ENCODE results near the gene SCUBE2.

The SCUBE2 gene

DNA sequence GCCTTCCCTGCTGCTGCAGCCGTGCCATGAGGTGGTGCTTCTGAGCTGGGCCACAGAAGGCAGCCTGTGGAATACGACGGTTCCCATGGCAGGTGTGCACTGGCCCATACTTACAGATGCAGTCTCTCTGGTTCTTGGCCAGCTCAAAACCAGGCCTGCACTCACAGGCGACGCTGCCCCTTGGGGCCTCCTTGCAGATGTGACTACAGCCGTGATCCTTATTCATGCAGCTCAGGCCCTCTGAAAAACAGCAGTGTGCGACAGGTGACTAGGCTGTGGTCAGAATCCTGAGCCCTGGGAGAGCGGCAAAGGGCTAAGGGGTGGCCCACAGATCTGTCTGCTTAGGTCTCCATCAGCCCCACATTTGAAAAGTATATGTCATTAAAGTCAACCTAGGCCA, 22.1 kb downstream of the SCUBE2 start:
- H3K4me3 ChIP-seq (ENCODE audit: low read depth, low read length) = no peak overlapping the region
- TF ChIP-seq, protein P1, sequence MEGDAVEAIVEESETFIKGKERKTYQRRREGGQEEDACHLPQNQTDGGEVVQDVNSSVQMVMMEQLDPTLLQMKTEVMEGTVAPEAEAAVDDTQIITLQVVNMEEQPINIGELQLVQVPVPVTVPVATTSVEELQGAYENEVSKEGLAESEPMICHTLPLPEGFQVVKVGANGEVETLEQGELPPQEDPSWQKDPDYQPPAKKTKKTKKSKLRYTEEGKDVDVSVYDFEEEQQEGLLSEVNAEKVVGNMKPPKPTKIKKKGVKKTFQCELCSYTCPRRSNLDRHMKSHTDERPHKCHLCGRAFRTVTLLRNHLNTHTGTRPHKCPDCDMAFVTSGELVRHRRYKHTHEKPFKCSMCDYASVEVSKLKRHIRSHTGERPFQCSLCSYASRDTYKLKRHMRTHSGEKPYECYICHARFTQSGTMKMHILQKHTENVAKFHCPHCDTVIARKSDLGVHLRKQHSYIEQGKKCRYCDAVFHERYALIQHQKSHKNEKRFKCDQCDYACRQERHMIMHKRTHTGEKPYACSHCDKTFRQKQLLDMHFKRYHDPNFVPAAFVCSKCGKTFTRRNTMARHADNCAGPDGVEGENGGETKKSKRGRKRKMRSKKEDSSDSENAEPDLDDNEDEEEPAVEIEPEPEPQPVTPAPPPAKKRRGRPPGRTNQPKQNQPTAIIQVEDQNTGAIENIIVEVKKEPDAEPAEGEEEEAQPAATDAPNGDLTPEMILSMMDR (IDR thresholded peaks at IDR 0.05; ENCODE audit: insufficient read depth, low read depth, low read length, missing control alignments) = no peak
- no peak for DNase-seq (ENCODE audit: low read depth)

- DNase-seq (ENCODE audit: low read depth) = no peak
- H3K4me3 ChIP-seq (ENCODE audit: low read depth, low read length) = no peak overlapping the region
- TF ChIP-seq, protein P1 (IDR thresholded peaks at IDR 0.05; ENCODE audit: insufficient read depth, low read depth, low read length, missing control alignments) = no peak
These were observed 24.9 kb downstream of the SCUBE2 start for GRCh38 chr11:9066433-9066925.

GRCh38 chr11:9065607-9066432, 25.6 kb downstream of the SCUBE2 start:
- no peak for DNase-seq (ENCODE audit: low read depth)
- no peak overlapping the region for H3K4me3 ChIP-seq (ENCODE audit: low read depth, low read length)
- TF ChIP-seq, protein P1 (IDR thresholded peaks at IDR 0.05; ENCODE audit: insufficient read depth, low read depth, low read length, missing control alignments) = no peak

DNA sequence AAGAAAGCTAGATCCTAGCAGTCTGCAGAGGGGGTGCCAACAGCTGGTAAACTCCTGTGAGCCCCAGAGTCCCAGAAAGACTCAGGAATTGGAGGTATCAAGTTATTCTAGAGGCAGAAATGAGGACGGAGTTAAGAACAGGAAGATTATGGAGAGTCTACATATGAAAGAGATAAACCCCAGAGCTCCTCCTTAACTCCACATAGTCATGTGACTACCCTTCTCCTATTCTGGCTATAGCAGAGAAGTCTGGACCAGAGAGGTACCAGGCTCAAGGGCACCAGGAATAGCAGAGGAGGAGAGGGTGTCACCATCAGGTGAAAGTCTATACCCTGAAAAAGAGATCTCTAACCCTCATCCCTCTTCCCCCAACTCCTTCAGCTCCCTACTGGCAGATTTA, 29.6 kb downstream of the SCUBE2 start:
- no peak for DNase-seq (ENCODE audit: low read depth)
- TF ChIP-seq, protein P1 (IDR thresholded peaks at IDR 0.05; ENCODE audit: insufficient read depth, low read depth, low read length, missing control alignments) = no peak

GRCh38 chr11:9060700-9061111, 30.7 kb downstream of the SCUBE2 start:
- DNase-seq (ENCODE audit: low read depth) = peak; percentile 95

More for the DNA sequence above, 29.6 kb downstream of the SCUBE2 start:
- H3K4me3 ChIP-seq (ENCODE audit: low read depth, low read length) = no peak overlapping the region

DNA sequence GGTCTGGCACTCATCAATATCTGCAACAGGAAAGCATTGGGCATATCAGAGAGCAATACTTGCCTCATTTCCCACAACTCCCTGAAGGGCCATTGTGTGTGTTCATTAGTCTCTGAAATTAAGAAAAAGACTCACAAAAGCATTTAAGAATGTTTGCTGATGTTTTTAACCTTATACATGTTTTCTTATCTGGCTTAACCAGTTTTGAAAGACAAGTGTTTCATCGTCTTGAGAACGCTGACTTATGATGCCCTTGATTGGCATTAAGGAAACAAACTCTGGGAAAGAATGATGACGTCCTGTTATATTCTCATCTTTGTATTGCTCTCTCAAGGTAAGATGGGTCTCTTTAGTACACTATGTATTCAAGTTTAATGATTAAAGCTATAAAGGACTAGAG, 32.0 kb downstream of the SCUBE2 start:
- TF ChIP-seq, protein P1 (IDR thresholded peaks at IDR 0.05; ENCODE audit: insufficient read depth, low read depth, low read length, missing control alignments) = no peak
- DNase-seq (ENCODE audit: low read depth) = no peak

More at GRCh38 chr11:9060700-9061111, 30.7 kb downstream of the SCUBE2 start:
- TF ChIP-seq, protein P1 (IDR thresholded peaks at IDR 0.05; ENCODE audit: insufficient read depth, low read depth, low read length, missing control alignments) = peak; percentile 40
- H3K4me3 ChIP-seq (ENCODE audit: low read depth, low read length) = no peak overlapping the region

More for the DNA sequence above, 32.0 kb downstream of the SCUBE2 start:
- H3K4me3 ChIP-seq (ENCODE audit: low read depth, low read length) = no peak overlapping the region
